NT2/D1 (cell line): ENCODE data around the gene SH3BP2.

Source experiments
- YY1 ChIP-seq: IDR thresholded peaks from 2 replicates; pipeline ENCODE4 v1.6.1; 2011; ENCODE audit not compliant: insufficient read length, insufficient read depth
- ZNF274 ChIP-seq: IDR thresholded peaks from 2 replicates; pipeline ENCODE4 v1.6.1; 2011; ENCODE audit warnings: mild to moderate bottlenecking, low read depth, low read length

- no peak for TF ChIP-seq ZNF274
- TF ChIP-seq YY1 = no peak
Measured at GRCh38 chr4:2830632-2831610, 38.0 kb downstream of the SH3BP2 start.
